CD8-positive, alpha-beta memory T cell (primary cell): ENCODE data around the gene CADM2. TPM values are rescaled to one million over a fixed set of nuclear protein-coding genes. Genes with fewer than 3 reads are reported as not detected.

Source experiments
- CTCF ChIA-PET: fragments of 350-600 bp; sonication (Branson Sonifier 250); formaldehyde crosslinking; loops from one replicate; lab custom pipeline; 2021; ENCODE audit warnings: antibody characterized with exemption; lab: Charles Lee
- POLR2A ChIA-PET: fragments of 350-600 bp; sonication (Branson Sonifier 250); formaldehyde crosslinking; loops from one replicate; lab custom pipeline; 2021; ENCODE audit warnings: antibody characterized with exemption; lab: Charles Lee
- DNase-seq, 5 donors: peaks; one replicate each; pipeline versions ENCODE4 v3.0.0 to v3.0.0-alpha.2; 2020 to 2022; ENCODE audit warnings: mixed read lengths in 1 of 5
- H3K27ac ChIP-seq: one replicate; pipeline ENCODE4 v1.7.0; 2013; ENCODE audit warnings: low read depth, mild to moderate bottlenecking, low read length, moderate library complexity
- H3K27me3 ChIP-seq: 2 replicates; pipeline ENCODE4 v1.7.0; 2013; ENCODE audit warnings: low read length, mild to moderate bottlenecking; ENCODE audit not compliant: insufficient read depth, poor library complexity, severe bottlenecking
- H3K36me3 ChIP-seq: 2 replicates; pipeline ENCODE4 v1.7.0; 2013; ENCODE audit warnings: mild to moderate bottlenecking, low read length, moderate library complexity; ENCODE audit not compliant: insufficient read depth
- H3K4me1 ChIP-seq: 2 replicates; pipeline ENCODE4 v1.7.0; 2013; ENCODE audit warnings: mild to moderate bottlenecking, low read length, moderate library complexity; ENCODE audit not compliant: insufficient read depth
- H3K4me3 ChIP-seq: 2 replicates; pipeline ENCODE4 v1.7.0; 2013; ENCODE audit warnings: mild to moderate bottlenecking, low read length
- H3K9me3 ChIP-seq: 2 replicates; pipeline ENCODE4 v1.7.0; 2013; ENCODE audit warnings: mild to moderate bottlenecking, low read length
- H3K27ac Mint-ChIP-seq, 8 donors: one replicate each; pipeline ENCODE4 v1.8.0; 2020 to 2021; ENCODE audit warnings: mixed read lengths in 8 of 8, mild to moderate bottlenecking in 6 of 8, inconsistent platforms in 3 of 8, moderate library complexity in 3 of 8
- H3K27me3 Mint-ChIP-seq, 2 donors: one replicate each; pipeline ENCODE4 v1.8.0; 2020 to 2021; ENCODE audit warnings: mixed read lengths in 2 of 2, mild to moderate bottlenecking in 1 of 2, moderate library complexity in 1 of 2
- H3K36me3 Mint-ChIP-seq, 3 donors: one replicate each; pipeline ENCODE4 v1.8.0; 2020 to 2021; ENCODE audit warnings: mixed read lengths in 3 of 3, inconsistent platforms in 1 of 3, mild to moderate bottlenecking in 1 of 3
- H3K4me1 Mint-ChIP-seq, 3 donors: one replicate each; pipeline ENCODE4 v1.8.0; 2020 to 2021; ENCODE audit warnings: mixed read lengths in 3 of 3, inconsistent platforms in 1 of 3, mild to moderate bottlenecking in 1 of 3
- H3K4me3 Mint-ChIP-seq, 7 donors: one replicate each; pipeline ENCODE4 v1.8.0; 2020 to 2021; ENCODE audit warnings: mixed read lengths in 7 of 7, mild to moderate bottlenecking in 6 of 7, moderate library complexity in 4 of 7, inconsistent platforms in 2 of 7
- H3K9me3 Mint-ChIP-seq, 5 donors: one replicate each; pipeline ENCODE4 v1.8.0; 2020 to 2022; ENCODE audit warnings: mixed read lengths in 5 of 5, mild to moderate bottlenecking in 3 of 5, moderate library complexity in 2 of 5, inconsistent platforms in 1 of 5
- polyA plus RNA-seq: library from polyadenylated mRNA; unstranded; fragments of 300-500 nt; fragmentation: Illumina TruSeq; gene quantifications from one replicate; pipeline ENCODE4 v1.2.3, GENCODE V29; 2021
- total RNA-seq, 2 experiments: library from RNA; stranded (reverse); gene quantifications; one replicate each; pipeline ENCODE4 v1.2.3, GENCODE V29; 2021

Gene CADM2
- total and polyA plus RNA-seq, 3 experiments from 2014 or later = 0.22 to 0.27 TPM; not detected in 1

DNA sequence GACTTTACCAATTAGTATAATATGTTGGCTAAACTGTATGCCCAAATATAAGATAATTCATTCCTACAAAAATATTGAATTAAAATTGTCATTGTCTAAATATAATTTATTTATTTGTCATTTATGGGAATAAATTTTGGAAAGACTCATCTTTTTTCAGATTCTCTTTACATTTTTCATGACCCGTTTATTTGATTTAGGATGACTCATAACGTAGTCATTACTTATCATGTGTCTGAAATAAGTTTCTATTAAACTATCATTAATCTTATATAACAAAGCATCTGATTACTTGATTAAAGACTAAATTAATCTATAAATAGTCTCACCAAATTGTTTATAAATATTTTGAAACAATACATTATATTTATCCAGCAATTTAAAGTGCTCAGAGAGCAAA is 516.6 kb downstream of the CADM2 start:
- H3K27ac Mint-ChIP-seq = no peak overlapping the region
- no peaks in the 10 kb centered on the region for H3K27me3 Mint-ChIP-seq
- POLR2A ChIA-PET = no interaction called here

DNA sequence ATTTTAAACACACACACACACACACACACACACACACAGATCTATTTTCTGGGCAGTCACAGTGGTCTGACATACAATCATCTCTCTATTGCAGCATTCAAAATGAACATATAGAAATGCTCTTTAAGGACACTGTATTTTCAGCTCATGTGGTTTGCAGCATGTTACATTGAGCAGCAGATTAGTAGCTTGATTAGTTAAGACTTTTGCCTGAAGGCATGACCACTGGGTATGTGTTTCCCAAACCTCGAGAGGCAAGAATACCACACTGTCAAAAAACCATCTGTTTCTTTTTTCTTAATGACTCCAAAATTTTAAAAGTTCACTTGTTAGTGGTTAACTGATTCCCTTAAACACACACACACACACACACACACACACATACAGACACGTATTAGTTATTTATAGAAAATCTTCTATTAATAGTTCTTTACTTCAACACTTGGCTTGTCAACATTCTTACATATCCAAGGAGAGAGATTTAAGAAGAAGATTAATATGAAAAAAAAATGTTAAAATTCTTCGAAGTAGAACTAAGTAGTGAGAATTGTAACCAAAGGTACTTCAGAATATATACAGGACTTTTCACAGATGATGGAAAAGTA is 518.2 kb downstream of the CADM2 start:
- Mint-ChIP-seq H3K4me3 (no peak overlapping the region), H3K4me1 (no peaks in the 10 kb centered on the region), H3K36me3 (no peaks in the 10 kb centered on the region), H3K9me3 (peaks cover 1 to 7% (median 4%) of the 10 kb centered on the region in 5 donors), H3K27me3 (no peaks in the 10 kb centered on the region), H3K27ac (no peak overlapping the region)
- Histone ChIP-seq H3K4me3 (no peak overlapping the region), H3K27ac (no peak overlapping the region), H3K36me3 (no peaks in the 10 kb centered on the region), H3K4me1 (no peaks in the 10 kb centered on the region), H3K9me3 (no peaks in the 10 kb centered on the region), H3K27me3 (no peaks in the 10 kb centered on the region)
- DNase-seq = no peak
- POLR2A ChIA-PET = no interaction called here
- CTCF ChIA-PET = no interaction called here

More for the DNA sequence above, 516.6 kb downstream of the CADM2 start:
- no peaks in the 10 kb centered on the region for H3K36me3 Mint-ChIP-seq
- Histone ChIP-seq H3K9me3 (no peaks in the 10 kb centered on the region), H3K27me3 (no peaks in the 10 kb centered on the region), H3K4me3 (no peak overlapping the region), H3K4me1 (no peaks in the 10 kb centered on the region), H3K36me3 (no peaks in the 10 kb centered on the region), H3K27ac (no peak overlapping the region)
- H3K4me3 Mint-ChIP-seq = no peak overlapping the region
- H3K9me3 Mint-ChIP-seq = peaks cover 1 to 7% (median 2%) of the 10 kb centered on the region in 5 donors
- DNase-seq = no peak
- H3K4me1 Mint-ChIP-seq = no peaks in the 10 kb centered on the region
- CTCF ChIA-PET = no interaction called here

DNA sequence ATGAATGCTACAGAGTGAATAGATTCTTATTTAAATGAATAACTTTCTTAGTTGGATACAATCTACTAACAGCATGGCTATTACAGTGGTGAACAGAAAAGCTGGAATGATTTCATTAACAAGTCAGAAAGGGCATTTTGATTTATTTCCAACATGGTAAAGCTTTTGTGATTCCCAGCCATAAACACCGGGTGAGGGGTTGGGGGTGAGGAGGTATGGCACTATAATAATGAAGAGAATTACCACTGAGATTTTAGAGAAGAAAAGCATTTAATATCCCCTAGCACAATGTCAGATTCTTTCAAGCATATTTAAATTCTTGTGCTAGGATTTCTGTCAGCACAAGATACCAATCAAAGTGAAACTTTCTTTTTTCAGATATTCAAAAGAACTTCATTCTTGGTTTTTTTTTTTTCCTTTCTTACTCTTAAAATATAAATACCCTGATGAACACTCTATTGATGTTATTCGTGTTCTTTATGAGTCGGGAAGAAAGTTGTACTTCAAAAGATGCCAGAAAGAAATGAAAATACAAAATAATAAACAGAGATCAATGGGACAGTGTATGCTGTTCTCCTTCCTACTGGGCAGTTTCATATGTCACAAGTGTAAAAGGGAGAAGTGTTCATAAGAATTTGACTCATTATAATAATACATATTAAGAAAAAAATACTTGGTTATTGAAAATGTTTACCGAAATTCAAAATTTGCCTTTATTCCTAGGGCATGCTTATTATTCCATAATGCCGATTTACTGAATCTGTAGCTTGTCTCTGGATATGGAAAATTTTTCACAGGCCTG is 522.8 kb downstream of the CADM2 start:
- peaks cover 0 to 14% (median 2%) of the 10 kb centered on the region in 5 donors for H3K9me3 Mint-ChIP-seq
- Histone ChIP-seq H3K27ac (no peak overlapping the region), H3K4me3 (no peak overlapping the region), H3K9me3 (no peaks in the 10 kb centered on the region), H3K27me3 (no peaks in the 10 kb centered on the region), H3K4me1 (no peaks in the 10 kb centered on the region), H3K36me3 (no peaks in the 10 kb centered on the region)
- ChIA-PET POLR2A (no interaction called here), CTCF (no interaction called here)
- no peak for DNase-seq
- no peaks in the 10 kb centered on the region for H3K36me3 Mint-ChIP-seq
- no peak overlapping the region for H3K27ac Mint-ChIP-seq
- H3K4me1 Mint-ChIP-seq = no peaks in the 10 kb centered on the region
- no peak overlapping the region for H3K4me3 Mint-ChIP-seq
- no peaks in the 10 kb centered on the region for H3K27me3 Mint-ChIP-seq

DNA sequence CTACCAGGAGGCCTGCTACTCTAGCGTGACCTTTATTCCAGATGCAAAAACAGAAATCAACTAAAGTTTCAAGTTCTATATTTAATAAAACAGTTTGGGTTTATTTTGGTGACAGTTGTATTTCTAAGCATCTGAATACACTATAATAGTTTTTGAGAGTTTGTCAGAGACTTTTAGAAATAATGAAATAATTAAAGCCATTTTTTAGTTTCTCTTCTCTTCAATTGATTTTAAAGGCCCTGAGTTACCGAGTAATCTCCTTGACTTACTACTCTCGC is 523.4 kb downstream of the CADM2 start:
- CTCF ChIA-PET = no interaction called here

DNA sequence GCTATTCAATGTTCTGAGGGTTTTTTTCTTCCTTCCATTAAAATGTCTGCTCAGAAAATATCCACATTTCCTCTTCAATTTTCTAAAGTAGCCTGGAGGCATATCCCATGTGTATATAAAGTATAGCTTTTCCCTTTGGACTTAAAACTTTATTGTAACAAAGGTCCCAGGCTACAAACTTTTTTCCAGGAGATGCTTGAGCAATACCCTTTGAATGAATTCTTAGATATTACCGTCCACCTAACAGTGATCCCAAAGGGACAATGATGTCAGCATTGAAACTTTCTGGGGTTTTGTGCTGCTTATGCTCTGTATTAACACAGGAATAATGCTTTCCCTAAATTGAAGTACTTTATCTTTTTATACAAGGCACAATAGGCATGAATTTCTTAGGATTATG is 525.2 kb downstream of the CADM2 start:
- Mint-ChIP-seq H3K4me1 (no peaks in the 10 kb centered on the region), H3K9me3 (peaks cover 2 to 14% (median 2%) of the 10 kb centered on the region in 5 donors), H3K36me3 (no peaks in the 10 kb centered on the region), H3K4me3 (no peak overlapping the region), H3K27ac (no peak overlapping the region), H3K27me3 (no peaks in the 10 kb centered on the region)
- DNase-seq = no peak
- Histone ChIP-seq H3K9me3 (no peaks in the 10 kb centered on the region), H3K27ac (no peak overlapping the region), H3K4me3 (no peak overlapping the region), H3K4me1 (no peaks in the 10 kb centered on the region), H3K27me3 (no peaks in the 10 kb centered on the region), H3K36me3 (no peaks in the 10 kb centered on the region)
- ChIA-PET CTCF (no interaction called here), POLR2A (no interaction called here)

More for the DNA sequence above, 523.4 kb downstream of the CADM2 start:
- Histone ChIP-seq H3K4me3 (no peak overlapping the region), H3K9me3 (no peaks in the 10 kb centered on the region), H3K36me3 (no peaks in the 10 kb centered on the region), H3K27me3 (no peaks in the 10 kb centered on the region), H3K4me1 (no peaks in the 10 kb centered on the region), H3K27ac (no peak overlapping the region)
- POLR2A ChIA-PET = no interaction called here
- H3K27ac Mint-ChIP-seq = no peak overlapping the region
- H3K9me3 Mint-ChIP-seq = peaks cover 0 to 14% (median 2%) of the 10 kb centered on the region in 5 donors
- no peak for DNase-seq
- no peaks in the 10 kb centered on the region for H3K36me3 Mint-ChIP-seq
- no peak overlapping the region for H3K4me3 Mint-ChIP-seq
- H3K4me1 Mint-ChIP-seq = no peaks in the 10 kb centered on the region
- no peaks in the 10 kb centered on the region for H3K27me3 Mint-ChIP-seq

DNA sequence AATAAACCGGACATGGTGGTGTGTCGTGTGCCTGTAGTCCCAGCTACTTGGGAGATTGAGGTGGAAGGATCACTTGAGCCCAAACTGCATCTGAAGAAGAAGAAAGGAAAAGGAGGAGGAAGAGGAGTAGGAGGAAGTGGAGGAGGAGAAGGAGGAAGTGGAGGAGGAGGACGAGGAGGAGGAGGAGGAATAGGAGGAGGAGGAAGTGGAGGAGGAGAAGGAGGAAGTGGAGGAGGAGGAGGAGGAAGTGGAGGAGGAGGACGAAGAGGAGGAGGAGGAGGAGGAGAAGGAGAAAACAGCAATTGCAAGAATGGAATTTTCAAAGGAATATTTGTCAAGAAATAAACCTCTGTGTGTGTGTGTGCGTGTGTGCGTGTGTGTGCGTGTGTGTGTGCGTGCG is 528.6 kb downstream of the CADM2 start:
- POLR2A ChIA-PET = no interaction called here
- Histone ChIP-seq H3K27me3 (no peaks in the 10 kb centered on the region), H3K4me1 (no peaks in the 10 kb centered on the region), H3K4me3 (no peak overlapping the region), H3K36me3 (no peaks in the 10 kb centered on the region), H3K9me3 (no peaks in the 10 kb centered on the region), H3K27ac (no peak overlapping the region)
- DNase-seq = no peak
- Mint-ChIP-seq H3K9me3 (peaks cover 0 to 14% (median 3%) of the 10 kb centered on the region in 5 donors), H3K27me3 (no peaks in the 10 kb centered on the region), H3K4me3 (no peak overlapping the region), H3K4me1 (no peaks in the 10 kb centered on the region), H3K27ac (no peak overlapping the region), H3K36me3 (no peaks in the 10 kb centered on the region)
- CTCF ChIA-PET = no interaction called here

DNA sequence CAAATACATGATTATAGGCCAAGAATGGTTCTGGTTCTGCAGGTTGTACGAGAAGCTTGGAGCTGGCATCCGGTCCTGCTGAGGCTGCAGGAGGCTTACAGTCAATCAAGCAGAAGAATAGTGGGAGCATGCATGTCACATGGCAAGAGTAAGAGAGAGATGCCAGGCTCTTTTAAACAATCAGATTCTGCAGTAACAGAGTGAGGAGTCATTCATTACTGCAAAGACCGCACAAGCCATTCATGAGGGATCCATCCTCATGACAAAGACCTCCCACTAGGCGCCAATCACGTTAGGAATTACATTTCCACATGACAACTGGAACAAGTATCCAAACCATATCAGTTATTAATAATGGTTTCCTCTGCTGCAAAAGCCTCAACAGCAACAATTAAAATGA is 536.8 kb downstream of the CADM2 start:
- H3K4me3 Mint-ChIP-seq = no peak overlapping the region

DNA sequence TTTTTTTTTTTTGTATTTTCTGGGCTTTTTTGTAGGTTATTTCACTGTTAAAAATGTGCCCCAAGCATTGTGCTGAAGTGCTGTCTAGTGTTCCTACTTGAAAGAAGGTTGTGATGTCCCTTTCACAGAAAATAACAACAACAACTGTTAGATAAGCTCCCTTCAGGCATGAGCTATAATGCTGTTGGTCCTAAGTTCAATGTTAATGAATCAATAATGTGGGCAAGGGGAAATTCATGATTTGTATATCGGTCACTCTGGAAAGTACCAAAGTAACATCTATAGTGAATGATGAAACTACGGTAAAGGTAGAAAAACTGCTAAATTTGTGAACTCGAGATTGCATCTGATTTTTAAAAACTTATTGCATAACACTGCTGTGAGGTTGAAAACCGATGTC is 539.4 kb downstream of the CADM2 start:
- H3K27me3 Mint-ChIP-seq = peaks cover 0 to 2% of the 10 kb centered on the region in 2 donors
- Histone ChIP-seq H3K36me3 (no peaks in the 10 kb centered on the region), H3K4me1 (no peaks in the 10 kb centered on the region), H3K27ac (no peak overlapping the region), H3K9me3 (no peaks in the 10 kb centered on the region), H3K4me3 (no peak overlapping the region), H3K27me3 (no peaks in the 10 kb centered on the region)
- H3K36me3 Mint-ChIP-seq = no peaks in the 10 kb centered on the region
- CTCF ChIA-PET = no interaction called here
- no peak overlapping the region for H3K4me3 Mint-ChIP-seq
- H3K4me1 Mint-ChIP-seq = no peaks in the 10 kb centered on the region
- peaks cover 4 to 9% (median 7%) of the 10 kb centered on the region in 5 donors for H3K9me3 Mint-ChIP-seq
- POLR2A ChIA-PET = no interaction called here
- no peak for DNase-seq
- no peak overlapping the region for H3K27ac Mint-ChIP-seq

More for the DNA sequence above, 536.8 kb downstream of the CADM2 start:
- H3K27ac Mint-ChIP-seq = no peak overlapping the region
- Histone ChIP-seq H3K4me1 (no peaks in the 10 kb centered on the region), H3K27me3 (no peaks in the 10 kb centered on the region), H3K36me3 (no peaks in the 10 kb centered on the region), H3K27ac (no peak overlapping the region), H3K4me3 (no peak overlapping the region), H3K9me3 (no peaks in the 10 kb centered on the region)
- H3K9me3 Mint-ChIP-seq = peaks cover 2 to 7% (median 5%) of the 10 kb centered on the region in 5 donors
- no peak for DNase-seq
- H3K27me3 Mint-ChIP-seq = peaks cover 0 to under 1% of the 10 kb centered on the region in 2 donors
- no peaks in the 10 kb centered on the region for H3K4me1 Mint-ChIP-seq
- CTCF ChIA-PET = no interaction called here
- POLR2A ChIA-PET = no interaction called here
- H3K36me3 Mint-ChIP-seq = no peaks in the 10 kb centered on the region
